ENCODE data around the gene ELMO1. TPM values are rescaled to one million over a fixed set of nuclear protein-coding genes. Genes with fewer than 3 reads are reported as not detected.

The ELMO1 gene
- total and polyA plus RNA-seq, 2 experiments from 2014 or later, result 6.5 to 24.9 TPM

DNA sequence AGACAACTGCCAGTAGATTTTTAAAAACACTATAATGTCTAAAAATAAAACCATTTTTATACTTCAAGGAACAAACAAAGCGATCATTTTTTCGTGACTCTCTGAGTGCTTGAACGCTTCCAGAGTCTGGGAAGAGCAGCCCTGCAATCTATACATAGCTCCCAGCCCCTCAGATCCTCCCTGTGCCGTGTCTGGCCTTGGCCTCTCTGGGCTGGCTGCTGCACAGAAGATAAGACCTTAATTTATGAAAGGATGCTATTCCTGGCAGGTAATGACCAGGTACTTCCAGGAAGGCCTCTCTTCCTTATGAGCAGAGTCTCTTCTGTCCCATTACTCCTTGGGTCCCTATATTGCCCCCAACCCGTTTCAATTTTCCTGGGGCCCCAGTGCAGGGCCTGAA is 523.5 kb downstream of the ELMO1 start (continued):
- TF ChIP-seq ZNF331 (CRISPR knock-in tag; IDR thresholded peaks at IDR 0.05; ENCODE audit: low read depth) (no peak), CREB1 (CRISPR knock-in tag; IDR thresholded peaks at IDR 0.05; ENCODE audit: low read depth) (no peak), EZH2phosphoT487 (IDR thresholded peaks at IDR 0.05; ENCODE audit: unreplicated experiment) (no peak), NANOG (IDR thresholded peaks at IDR 0.05; ENCODE audit: borderline replicate concordance) (no peak)

DNA sequence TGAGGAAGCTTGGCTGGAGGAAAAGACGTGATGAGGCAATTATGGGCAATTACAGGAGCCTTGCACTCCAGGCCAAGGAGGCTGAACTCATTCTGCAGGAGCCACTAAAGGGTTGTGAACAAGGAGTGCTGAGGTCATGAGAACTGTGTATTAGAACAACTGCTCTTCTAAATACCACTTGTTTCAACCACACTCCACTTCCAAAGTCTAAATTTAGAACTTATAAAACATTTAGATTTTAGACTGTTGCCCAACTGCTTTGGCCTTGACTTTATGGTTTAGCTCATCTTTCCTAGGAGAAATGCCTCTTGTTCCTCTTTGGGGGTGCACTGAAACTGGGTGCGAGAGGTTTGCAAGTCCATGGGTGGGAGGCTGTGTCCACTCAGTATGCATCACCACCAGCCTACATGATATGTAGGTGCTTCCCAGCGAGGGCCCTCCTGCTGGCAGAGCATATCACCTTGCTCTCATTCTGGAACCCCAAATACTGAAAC is 524.7 kb downstream of the ELMO1 start:
- Mint-ChIP-seq H3K9me3 (no peaks in the 10 kb centered on the region; the same call in 1 of the 3 replicates), H3K36me3 (ENCODE audit: low read depth) (no peaks in the 10 kb centered on the region), H3K4me1 (no peaks in the 10 kb centered on the region), H3K27ac (no peak overlapping the region; the same call in 1 of the 2 replicates), H3K4me3 (no peak overlapping the region), H3K27me3 (ENCODE audit: insufficient read depth, low read depth, poor library complexity) (peaks cover 2% of the 10 kb centered on the region)
- no peak for TF ChIP-seq CREB1 (CRISPR knock-in tag; IDR thresholded peaks at IDR 0.05; ENCODE audit: low read depth)
- no peak for TF ChIP-seq EZH2phosphoT487 (IDR thresholded peaks at IDR 0.05; ENCODE audit: unreplicated experiment)
- TF ChIP-seq, protein P1, sequence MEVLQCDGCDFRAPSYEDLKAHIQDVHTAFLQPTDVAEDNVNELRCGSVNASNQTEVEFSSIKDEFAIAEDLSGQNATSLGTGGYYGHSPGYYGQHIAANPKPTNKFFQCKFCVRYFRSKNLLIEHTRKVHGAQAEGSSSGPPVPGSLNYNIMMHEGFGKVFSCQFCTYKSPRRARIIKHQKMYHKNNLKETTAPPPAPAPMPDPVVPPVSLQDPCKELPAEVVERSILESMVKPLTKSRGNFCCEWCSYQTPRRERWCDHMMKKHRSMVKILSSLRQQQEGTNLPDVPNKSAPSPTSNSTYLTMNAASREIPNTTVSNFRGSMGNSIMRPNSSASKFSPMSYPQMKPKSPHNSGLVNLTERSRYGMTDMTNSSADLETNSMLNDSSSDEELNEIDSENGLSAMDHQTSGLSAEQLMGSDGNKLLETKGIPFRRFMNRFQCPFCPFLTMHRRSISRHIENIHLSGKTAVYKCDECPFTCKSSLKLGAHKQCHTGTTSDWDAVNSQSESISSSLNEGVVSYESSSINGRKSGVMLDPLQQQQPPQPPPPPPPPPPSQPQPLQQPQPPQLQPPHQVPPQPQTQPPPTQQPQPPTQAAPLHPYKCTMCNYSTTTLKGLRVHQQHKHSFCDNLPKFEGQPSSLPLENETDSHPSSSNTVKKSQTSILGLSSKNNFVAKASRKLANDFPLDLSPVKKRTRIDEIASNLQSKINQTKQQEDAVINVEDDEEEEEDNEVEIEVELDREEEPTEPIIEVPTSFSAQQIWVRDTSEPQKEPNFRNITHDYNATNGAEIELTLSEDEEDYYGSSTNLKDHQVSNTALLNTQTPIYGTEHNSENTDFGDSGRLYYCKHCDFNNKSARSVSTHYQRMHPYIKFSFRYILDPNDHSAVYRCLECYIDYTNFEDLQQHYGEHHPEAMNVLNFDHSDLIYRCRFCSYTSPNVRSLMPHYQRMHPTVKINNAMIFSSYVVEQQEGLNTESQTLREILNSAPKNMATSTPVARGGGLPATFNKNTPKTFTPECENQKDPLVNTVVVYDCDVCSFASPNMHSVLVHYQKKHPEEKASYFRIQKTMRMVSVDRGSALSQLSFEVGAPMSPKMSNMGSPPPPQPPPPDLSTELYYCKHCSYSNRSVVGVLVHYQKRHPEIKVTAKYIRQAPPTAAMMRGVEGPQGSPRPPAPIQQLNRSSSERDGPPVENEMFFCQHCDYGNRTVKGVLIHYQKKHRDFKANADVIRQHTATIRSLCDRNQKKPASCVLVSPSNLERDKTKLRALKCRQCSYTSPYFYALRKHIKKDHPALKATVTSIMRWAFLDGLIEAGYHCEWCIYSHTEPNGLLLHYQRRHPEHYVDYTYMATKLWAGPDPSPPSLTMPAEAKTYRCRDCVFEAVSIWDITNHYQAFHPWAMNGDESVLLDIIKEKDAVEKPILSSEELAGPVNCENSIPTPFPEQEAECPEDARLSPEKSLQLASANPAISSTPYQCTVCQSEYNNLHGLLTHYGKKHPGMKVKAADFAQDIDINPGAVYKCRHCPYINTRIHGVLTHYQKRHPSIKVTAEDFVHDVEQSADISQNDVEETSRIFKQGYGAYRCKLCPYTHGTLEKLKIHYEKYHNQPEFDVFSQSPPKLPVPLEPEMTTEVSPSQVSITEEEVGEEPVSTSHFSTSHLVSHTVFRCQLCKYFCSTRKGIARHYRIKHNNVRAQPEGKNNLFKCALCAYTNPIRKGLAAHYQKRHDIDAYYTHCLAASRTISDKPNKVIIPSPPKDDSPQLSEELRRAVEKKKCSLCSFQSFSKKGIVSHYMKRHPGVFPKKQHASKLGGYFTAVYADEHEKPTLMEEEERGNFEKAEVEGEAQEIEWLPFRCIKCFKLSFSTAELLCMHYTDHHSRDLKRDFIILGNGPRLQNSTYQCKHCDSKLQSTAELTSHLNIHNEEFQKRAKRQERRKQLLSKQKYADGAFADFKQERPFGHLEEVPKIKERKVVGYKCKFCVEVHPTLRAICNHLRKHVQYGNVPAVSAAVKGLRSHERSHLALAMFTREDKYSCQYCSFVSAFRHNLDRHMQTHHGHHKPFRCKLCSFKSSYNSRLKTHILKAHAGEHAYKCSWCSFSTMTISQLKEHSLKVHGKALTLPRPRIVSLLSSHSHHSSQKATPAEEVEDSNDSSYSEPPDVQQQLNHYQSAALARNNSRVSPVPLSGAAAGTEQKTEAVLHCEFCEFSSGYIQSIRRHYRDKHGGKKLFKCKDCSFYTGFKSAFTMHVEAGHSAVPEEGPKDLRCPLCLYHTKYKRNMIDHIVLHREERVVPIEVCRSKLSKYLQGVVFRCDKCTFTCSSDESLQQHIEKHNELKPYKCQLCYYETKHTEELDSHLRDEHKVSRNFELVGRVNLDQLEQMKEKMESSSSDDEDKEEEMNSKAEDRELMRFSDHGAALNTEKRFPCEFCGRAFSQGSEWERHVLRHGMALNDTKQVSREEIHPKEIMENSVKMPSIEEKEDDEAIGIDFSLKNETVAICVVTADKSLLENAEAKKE (CRISPR knock-in tag; IDR thresholded peaks at IDR 0.05), result no peak
- no peak for TF ChIP-seq STAT1 (IDR thresholded peaks at IDR 0.05; ENCODE audit: unreplicated experiment)
- no peak for TF ChIP-seq ZNF114 (CRISPR knock-in tag; IDR thresholded peaks at IDR 0.05)
- TF ChIP-seq, protein P2, sequence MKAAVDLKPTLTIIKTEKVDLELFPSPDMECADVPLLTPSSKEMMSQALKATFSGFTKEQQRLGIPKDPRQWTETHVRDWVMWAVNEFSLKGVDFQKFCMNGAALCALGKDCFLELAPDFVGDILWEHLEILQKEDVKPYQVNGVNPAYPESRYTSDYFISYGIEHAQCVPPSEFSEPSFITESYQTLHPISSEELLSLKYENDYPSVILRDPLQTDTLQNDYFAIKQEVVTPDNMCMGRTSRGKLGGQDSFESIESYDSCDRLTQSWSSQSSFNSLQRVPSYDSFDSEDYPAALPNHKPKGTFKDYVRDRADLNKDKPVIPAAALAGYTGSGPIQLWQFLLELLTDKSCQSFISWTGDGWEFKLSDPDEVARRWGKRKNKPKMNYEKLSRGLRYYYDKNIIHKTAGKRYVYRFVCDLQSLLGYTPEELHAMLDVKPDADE (IDR thresholded peaks at IDR 0.05), result no peak
- TF ChIP-seq NANOG (IDR thresholded peaks at IDR 0.05; ENCODE audit: borderline replicate concordance), result no peak
- no peak for TF ChIP-seq EZH2 (IDR thresholded peaks at IDR 0.05; ENCODE audit: low read depth, unreplicated experiment)
- no peak for TF ChIP-seq JUNB (IDR thresholded peaks at IDR 0.05; ENCODE audit: unreplicated experiment)
- TF ChIP-seq POLR2AphosphoS5 (IDR thresholded peaks at IDR 0.05; ENCODE audit: low read depth), result no peak
- no peak for TF ChIP-seq ZNF331 (CRISPR knock-in tag; IDR thresholded peaks at IDR 0.05; ENCODE audit: low read depth)
- TF ChIP-seq, protein P3, sequence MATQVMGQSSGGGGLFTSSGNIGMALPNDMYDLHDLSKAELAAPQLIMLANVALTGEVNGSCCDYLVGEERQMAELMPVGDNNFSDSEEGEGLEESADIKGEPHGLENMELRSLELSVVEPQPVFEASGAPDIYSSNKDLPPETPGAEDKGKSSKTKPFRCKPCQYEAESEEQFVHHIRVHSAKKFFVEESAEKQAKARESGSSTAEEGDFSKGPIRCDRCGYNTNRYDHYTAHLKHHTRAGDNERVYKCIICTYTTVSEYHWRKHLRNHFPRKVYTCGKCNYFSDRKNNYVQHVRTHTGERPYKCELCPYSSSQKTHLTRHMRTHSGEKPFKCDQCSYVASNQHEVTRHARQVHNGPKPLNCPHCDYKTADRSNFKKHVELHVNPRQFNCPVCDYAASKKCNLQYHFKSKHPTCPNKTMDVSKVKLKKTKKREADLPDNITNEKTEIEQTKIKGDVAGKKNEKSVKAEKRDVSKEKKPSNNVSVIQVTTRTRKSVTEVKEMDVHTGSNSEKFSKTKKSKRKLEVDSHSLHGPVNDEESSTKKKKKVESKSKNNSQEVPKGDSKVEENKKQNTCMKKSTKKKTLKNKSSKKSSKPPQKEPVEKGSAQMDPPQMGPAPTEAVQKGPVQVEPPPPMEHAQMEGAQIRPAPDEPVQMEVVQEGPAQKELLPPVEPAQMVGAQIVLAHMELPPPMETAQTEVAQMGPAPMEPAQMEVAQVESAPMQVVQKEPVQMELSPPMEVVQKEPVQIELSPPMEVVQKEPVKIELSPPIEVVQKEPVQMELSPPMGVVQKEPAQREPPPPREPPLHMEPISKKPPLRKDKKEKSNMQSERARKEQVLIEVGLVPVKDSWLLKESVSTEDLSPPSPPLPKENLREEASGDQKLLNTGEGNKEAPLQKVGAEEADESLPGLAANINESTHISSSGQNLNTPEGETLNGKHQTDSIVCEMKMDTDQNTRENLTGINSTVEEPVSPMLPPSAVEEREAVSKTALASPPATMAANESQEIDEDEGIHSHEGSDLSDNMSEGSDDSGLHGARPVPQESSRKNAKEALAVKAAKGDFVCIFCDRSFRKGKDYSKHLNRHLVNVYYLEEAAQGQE (IDR thresholded peaks at IDR 0.05; ENCODE audit: unreplicated experiment), result no peak
- TF ChIP-seq, protein P4, sequence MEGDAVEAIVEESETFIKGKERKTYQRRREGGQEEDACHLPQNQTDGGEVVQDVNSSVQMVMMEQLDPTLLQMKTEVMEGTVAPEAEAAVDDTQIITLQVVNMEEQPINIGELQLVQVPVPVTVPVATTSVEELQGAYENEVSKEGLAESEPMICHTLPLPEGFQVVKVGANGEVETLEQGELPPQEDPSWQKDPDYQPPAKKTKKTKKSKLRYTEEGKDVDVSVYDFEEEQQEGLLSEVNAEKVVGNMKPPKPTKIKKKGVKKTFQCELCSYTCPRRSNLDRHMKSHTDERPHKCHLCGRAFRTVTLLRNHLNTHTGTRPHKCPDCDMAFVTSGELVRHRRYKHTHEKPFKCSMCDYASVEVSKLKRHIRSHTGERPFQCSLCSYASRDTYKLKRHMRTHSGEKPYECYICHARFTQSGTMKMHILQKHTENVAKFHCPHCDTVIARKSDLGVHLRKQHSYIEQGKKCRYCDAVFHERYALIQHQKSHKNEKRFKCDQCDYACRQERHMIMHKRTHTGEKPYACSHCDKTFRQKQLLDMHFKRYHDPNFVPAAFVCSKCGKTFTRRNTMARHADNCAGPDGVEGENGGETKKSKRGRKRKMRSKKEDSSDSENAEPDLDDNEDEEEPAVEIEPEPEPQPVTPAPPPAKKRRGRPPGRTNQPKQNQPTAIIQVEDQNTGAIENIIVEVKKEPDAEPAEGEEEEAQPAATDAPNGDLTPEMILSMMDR (conservative IDR thresholded peaks at IDR 0.05; ENCODE audit: low read depth in 2 of 2), result no peak
- H3F3A ChIP-seq (replicated peaks; ENCODE audit: low read depth), result no peaks in the 10 kb centered on the region
- H4K20me1 ChIP-seq (replicated peaks; ENCODE audit: insufficient read depth), result no peaks in the 10 kb centered on the region
- H3K36me3 ChIP-seq (ENCODE audit: insufficient read depth), result no peaks in the 10 kb centered on the region
- H3K4me2 ChIP-seq, result no peak overlapping the region
- no peaks in the 10 kb centered on the region for H3K79me2 ChIP-seq (replicated peaks; ENCODE audit: insufficient read depth)
- DNase-seq (ENCODE audit: low spot score), result no peak
- no peak overlapping the region for H3K27ac ChIP-seq (ENCODE audit: low read depth)
- H3K4me1 ChIP-seq (ENCODE audit: insufficient read depth), result no peaks in the 10 kb centered on the region
- H3K4me3 ChIP-seq, result no peak overlapping the region
- ATAC-seq, result no peak
- no peaks in the 10 kb centered on the region for H3K27me3 ChIP-seq (ENCODE audit: insufficient read depth)
- 0 out of 2 replicates have a peak, but pooled peaks cover 3% of the 10 kb centered on the region for H3K9me2 ChIP-seq (ENCODE audit: insufficient read depth)
- no peak overlapping the region for H2AFZ ChIP-seq

Data from GM23338 (cell line).